Stimulated activated CD4-positive, alpha-beta T cell treated with anti-CD3 and anti-CD28 coated beads, Interleukin-1b, Interleukin-23, amount 100 ng/mL, for 24 hours (primary cell): ENCODE data around the gene FAM149A.

Source experiments
- DNase-seq, 4 experiments: peaks; one replicate each; pipeline ENCODE4 v3.0.0-alpha.2; 2020; ENCODE audit warnings: low read depth in 4 of 4, low spot score in 1 of 4

FAM149A gene

GRCh38 chr4:186151499-186151898 lies 47.0 kb downstream of the FAM149A start:
- DNase-seq = no peak

DNA sequence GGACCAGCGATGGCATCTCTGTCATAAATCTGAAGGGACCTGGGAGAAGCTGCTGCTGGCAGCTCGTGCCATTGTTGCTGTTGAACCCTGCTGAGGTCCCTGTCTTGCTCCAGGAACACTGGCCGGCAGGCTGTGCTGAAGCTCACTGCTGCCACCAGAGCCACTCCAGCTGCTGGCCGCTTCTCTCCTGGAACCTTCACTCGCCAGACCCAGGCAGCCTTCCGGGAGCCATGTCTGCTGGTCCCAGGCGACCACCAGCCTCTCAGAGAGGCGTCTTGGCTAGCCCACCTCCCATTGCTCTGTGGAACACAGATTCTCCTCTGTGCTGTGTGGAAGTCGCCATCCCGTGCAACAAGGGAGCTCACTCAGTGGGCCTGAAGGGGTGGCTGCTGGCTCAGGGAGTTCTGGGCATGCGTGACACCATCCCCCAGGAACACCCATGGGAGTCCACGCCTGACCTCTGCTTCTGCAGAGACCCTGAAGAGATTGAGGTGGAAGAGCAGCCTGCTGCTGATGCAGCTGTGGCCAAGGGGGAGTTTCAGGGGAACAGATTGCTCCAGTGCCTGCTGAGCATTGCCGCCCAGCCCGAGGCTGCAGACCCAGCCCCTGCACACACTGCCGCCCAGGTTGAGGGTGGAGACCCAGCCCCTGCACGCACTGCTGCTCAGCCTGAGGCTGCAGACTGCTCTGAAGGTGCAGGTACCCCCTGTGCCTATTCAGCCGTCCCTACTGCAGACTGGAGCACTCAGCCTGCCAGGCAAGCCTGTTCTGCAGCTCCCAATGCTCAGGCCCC lies 53.7 kb downstream of the FAM149A start:
- no peak for DNase-seq

DNA sequence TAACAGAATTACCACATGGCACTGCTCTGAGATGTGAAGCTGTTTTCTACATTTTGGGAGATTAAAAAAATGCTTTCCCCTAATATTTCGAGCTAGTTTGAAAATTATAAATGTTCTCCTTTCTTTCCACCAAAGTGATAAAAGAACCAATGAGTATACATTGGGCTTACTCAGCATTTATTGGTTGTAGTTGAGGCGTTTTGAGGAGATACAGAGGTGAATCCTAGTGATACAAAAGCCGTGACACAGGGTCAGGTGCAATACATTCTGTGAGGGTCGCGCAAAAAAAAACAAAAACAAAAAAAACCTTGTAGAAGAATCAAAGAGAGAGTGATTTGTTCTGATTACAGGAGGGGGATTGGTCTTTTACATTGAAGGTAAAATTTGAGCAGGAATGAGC lies 54.5 kb downstream of the FAM149A start:
- DNase-seq = no peak

DNA sequence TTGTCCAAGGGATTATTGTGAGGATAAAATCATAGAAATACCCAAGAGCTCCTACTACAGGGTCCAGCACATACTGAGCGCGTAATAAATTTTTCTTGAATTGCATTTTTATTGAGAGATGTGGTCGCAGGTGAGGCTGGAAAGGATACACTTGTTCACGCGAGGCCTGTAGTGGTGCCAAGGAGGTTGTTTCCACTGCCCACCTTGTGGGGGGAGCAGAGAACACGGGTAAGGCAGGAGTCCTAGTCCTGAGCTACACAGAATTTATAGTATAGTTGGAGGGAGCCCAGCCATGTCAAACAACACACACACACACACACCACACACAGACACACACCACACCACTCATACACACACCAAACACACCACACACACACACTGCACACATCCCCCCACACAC lies 55.1 kb downstream of the FAM149A start:
- no peak for DNase-seq

DNA sequence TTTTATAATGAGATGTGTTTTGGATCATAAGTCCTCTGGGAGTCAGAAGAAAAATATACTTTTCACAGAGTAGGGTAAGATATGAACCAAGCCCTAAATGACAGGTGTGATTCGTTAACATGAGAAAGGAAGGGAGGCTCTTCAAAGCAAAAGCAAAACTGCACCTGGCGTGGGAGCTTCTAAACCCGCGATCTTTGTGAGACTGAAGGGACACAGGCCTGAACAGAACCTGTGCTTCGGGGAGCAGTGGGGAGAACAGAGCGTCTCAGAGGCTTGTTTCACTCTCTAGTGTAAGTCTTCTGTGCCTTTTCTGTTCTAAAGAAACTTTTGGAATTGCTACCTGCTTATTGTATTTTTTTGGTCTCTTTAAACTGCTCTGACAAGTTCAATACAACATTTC lies 56.6 kb downstream of the FAM149A start:
- no peak for DNase-seq

DNA sequence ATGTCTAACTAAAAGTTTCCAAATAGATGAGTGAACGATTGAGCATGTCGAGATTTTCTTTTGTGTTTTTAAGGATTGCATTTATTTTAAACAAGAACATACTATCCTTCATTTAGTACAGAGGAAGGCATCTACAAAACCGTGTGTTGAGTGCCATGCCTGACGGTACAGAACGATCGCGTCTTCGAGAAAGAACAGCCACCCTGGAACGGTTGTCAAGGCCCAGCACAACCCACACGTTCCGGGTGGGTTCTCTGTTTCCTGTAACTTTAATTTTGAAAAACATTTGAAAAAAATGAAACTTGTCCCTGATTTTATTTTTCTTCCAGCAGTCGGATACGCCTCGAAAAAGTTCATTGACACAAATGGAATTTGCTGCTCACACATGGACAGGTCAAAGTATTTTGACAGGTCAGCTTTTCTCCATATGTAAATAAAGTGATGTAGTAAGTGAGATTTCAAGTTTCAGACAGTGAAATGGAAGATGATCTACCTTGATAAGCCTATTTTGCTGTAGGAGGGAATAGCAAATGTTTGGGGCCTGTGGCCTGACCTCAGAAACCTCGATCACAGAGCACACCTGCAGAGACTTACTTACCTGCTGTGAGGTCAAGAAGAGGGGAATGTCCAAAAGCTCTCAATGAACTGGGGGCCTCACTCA lies 62.5 kb downstream of the FAM149A start:
- DNase-seq = no peak

GRCh38 chr4:186167605-186168004 lies 63.1 kb downstream of the FAM149A start:
- DNase-seq = no peak

- no peak for DNase-seq
Measured at GRCh38 chr4:186168750-186169149, 64.2 kb downstream of the FAM149A start.

- no peak for DNase-seq
Measured at GRCh38 chr4:186169333-186169944, 64.9 kb downstream of the FAM149A start.

GRCh38 chr4:186169945-186170802 lies 65.7 kb downstream of the FAM149A start:
- DNase-seq = no peak

- no peak for DNase-seq
Measured at GRCh38 chr4:186170966-186171365, 66.5 kb downstream of the FAM149A start.

DNA sequence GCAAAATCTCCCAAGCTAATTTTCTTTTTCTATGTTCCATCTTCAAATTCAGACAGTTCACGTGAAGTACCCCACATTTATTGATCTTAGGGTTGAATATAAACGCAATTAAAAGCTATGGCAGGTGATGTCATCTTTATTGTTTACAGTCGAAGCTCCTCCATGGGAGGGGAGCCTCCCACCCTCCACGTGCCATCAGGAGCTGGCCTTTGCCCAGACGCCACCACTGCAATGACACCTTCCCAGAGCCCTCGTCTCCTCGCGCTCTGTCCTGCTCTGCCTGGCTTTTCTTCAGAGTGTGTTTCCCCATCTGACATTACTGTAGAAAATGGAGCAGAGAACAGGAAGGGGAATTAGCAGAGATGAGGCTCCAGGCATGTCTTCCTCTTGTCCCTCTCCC lies 68.0 kb downstream of the FAM149A start:
- no peak for DNase-seq

DNA sequence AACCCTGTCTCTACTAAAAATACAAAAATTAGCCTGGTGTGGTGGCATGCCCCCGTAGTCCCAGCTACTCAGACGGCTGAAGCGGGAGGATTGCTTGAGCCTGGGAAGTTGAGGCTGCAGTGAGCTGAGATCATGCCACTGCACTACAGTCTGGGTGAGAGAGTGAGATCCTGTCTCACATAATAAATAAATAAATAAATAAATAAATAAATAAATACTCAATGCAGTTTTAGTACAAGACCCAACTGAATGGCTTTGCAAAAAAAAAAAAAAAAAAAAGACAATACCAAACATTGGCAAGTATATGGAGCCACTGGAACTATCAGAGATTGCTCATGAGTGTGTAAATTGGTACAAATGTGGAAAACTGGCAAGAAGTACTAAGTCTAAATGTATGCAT lies 83.6 kb downstream of the FAM149A start:
- no peak for DNase-seq

GRCh38 chr4:186189656-186190055 lies 85.2 kb downstream of the FAM149A start:
- DNase-seq = no peak

- DNase-seq = peak in 2 of 4 experiments; percentile 13 to 25
Measured at GRCh38 chr4:186190581-186191199, 86.2 kb downstream of the FAM149A start.

- peak; percentile 64 to 82 (median 76) for DNase-seq
Measured at GRCh38 chr4:186191200-186192065, 86.9 kb downstream of the FAM149A start, which contains the start of gene CYP4V2. Gene CYP4V2, plus strand, starts transcription at chr4:186191567. Its CDS starts 257 bp downstream, at chr4:186191824.

- peak in 1 of 4 experiments; percentile 10 for DNase-seq
Measured at GRCh38 chr4:186192066-186192612, 87.6 kb downstream of the FAM149A start.

DNA sequence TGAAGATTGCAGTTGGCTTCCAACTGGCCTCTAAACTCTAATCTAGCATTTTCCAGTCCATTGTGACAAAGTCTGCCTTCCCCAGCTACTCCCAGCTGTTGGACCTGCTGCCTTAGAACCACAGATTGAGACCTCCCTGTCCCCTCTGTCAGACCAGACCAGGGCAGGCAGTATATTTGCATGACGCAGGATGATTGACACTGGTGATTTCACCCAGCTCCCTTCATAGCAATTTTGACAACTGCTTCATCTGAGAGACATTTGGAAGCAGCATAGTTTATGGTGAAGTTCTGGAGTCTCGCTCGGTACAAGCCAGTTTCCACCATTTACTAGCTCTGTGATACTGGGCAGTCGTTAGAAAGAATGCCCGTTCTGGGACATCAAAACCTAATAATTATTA lies 89.3 kb downstream of the FAM149A start:
- no peak for DNase-seq

DNA sequence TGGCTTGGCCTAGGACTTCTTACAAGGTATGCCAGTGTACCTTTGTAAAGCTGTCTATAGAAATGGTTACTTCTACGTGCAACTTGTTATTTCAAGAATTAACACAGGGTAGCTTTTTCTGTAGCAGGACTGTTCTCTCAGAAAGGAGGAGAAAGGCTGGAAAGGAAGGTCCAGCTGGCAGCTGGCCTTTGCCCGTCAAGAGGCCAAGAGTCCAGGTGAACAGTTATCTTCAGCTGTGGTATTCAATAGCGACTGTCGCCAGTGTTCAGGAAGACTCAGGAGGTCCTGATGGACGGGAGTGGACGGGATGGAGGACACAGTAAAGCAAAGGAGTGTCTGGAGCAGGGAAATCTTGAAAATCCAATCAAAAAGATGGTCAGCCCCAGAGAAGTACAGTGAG lies 91.6 kb downstream of the FAM149A start:
- DNase-seq = no peak
